ENCODE results near the gene ANKRD24.

DNA sequence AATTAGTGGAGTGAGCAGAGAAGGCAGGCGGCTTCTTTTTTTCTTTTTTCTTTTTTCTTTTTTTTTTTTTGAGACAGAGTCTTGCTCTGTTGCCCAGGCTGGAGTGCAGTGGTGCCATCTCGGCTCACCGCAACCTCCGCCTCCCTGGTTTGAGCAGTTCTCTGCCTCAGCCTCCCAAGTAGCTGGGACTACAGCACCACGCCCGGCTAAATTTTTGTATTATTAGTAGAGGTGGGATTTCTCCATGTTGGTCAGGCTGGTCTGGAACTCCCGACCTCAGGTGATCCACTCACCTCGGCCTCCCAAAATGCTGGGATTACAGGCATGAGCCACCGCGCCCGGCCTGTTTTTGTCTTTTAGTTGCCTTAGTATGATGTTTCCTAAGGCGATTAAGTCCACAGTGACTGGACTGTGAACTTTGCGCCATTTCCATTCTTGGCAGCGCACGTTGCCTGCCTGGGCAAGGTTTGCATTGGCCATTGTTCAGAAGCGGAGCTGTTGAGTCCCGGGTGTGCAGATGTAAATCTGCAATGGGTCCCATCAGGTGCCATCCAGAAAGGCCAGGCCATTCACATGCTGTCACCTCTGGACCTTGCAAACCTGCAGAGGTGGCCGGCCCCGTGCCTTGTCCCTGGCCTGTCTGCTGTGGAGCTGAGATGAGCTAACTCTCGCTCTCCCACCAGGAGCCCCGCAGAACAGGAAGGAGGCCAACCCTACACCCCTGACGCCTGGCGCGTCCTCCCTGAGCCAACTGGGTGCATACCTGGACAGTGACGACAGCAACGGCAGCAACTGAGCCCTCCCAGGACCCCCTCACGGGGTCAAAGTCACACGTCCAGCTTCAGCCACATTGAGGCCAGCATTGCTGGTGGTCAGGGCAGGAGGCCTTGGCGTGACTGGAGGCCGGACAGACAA lies 85.7 kb downstream of the ANKRD24 start:
- TF ChIP-seq, protein P1, sequence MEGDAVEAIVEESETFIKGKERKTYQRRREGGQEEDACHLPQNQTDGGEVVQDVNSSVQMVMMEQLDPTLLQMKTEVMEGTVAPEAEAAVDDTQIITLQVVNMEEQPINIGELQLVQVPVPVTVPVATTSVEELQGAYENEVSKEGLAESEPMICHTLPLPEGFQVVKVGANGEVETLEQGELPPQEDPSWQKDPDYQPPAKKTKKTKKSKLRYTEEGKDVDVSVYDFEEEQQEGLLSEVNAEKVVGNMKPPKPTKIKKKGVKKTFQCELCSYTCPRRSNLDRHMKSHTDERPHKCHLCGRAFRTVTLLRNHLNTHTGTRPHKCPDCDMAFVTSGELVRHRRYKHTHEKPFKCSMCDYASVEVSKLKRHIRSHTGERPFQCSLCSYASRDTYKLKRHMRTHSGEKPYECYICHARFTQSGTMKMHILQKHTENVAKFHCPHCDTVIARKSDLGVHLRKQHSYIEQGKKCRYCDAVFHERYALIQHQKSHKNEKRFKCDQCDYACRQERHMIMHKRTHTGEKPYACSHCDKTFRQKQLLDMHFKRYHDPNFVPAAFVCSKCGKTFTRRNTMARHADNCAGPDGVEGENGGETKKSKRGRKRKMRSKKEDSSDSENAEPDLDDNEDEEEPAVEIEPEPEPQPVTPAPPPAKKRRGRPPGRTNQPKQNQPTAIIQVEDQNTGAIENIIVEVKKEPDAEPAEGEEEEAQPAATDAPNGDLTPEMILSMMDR (IDR thresholded peaks at IDR 0.05): no peak
- TF ChIP-seq POLR2A (IDR thresholded peaks at IDR 0.05): no peak

Measured in ovary (tissue), 3 donors.